GM12874 (cell line): Measurements from ENCODE around the gene MTCL1.

Experiments used
- TF ChIP-seq, protein P1 (sequence below): IDR thresholded peaks from 2 replicates; pipeline ENCODE4 v1.5.1; 2011; ENCODE audit warnings: low read depth, mild to moderate bottlenecking, control low read depth, low read length, moderate library complexity; ENCODE audit not compliant: insufficient read depth

The MTCL1 gene

DNA sequence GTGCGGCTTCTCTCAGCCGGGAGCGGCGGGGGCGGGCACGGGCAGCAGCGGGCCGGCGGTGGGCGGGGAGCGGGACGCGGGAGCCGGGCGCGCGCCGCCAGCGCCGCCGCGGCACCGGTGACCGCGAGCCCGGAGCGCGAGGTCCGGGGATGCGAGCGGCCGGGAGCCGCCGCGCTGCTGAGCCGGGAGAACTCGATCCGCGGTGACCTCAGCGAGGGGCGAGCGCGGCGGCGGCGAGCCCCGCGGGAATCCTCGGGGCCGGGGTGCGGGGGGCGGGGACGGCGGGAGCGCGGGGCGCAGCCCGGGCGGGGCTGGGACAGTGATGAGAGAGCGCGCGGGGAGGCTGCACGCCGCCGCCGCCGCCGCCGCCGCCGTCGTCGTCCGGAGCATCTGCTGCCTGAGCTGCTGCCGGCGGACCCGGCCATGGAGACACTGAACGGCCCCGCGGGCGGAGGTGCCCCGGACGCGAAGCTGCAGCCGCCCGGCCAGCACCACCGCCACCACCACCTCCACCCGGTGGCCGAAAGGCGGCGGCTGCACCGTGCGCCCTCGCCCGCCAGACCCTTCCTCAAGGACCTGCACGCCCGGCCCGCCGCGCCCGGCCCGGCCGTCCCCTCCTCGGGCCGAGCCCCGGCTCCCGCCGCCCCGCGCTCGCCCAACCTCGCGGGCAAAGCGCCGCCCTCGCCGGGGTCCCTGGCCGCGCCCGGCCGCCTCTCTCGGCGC is at the start of gene MTCL1:
Gene MTCL1, plus strand, starts transcription at position 319 of the 723 bp plus-strand sequence. Its CDS starts 105 bp downstream, at position 424.
- TF ChIP-seq, protein P1, sequence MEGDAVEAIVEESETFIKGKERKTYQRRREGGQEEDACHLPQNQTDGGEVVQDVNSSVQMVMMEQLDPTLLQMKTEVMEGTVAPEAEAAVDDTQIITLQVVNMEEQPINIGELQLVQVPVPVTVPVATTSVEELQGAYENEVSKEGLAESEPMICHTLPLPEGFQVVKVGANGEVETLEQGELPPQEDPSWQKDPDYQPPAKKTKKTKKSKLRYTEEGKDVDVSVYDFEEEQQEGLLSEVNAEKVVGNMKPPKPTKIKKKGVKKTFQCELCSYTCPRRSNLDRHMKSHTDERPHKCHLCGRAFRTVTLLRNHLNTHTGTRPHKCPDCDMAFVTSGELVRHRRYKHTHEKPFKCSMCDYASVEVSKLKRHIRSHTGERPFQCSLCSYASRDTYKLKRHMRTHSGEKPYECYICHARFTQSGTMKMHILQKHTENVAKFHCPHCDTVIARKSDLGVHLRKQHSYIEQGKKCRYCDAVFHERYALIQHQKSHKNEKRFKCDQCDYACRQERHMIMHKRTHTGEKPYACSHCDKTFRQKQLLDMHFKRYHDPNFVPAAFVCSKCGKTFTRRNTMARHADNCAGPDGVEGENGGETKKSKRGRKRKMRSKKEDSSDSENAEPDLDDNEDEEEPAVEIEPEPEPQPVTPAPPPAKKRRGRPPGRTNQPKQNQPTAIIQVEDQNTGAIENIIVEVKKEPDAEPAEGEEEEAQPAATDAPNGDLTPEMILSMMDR, result no peak

DNA sequence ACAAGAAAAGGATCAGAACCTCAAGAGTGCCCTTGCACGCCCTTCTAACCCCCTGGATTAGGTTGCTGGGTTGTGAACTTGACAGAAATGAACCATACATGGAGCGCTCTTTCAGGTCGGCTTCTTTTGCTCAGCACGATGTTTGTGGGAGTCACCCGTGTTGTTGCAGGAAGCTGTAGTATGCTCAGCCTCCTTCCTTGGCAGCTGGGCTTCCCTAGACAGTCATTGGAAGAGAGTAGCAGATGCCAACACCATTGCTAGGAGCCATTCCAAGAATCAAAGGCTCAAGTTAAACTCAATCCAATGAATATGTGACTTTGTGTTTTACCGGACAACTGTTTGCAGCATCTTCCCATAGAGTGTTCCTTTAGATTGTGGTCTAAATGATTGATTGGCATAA is 49.1 kb upstream of the MTCL1 start:
- TF ChIP-seq, protein P1, result no peak

DNA sequence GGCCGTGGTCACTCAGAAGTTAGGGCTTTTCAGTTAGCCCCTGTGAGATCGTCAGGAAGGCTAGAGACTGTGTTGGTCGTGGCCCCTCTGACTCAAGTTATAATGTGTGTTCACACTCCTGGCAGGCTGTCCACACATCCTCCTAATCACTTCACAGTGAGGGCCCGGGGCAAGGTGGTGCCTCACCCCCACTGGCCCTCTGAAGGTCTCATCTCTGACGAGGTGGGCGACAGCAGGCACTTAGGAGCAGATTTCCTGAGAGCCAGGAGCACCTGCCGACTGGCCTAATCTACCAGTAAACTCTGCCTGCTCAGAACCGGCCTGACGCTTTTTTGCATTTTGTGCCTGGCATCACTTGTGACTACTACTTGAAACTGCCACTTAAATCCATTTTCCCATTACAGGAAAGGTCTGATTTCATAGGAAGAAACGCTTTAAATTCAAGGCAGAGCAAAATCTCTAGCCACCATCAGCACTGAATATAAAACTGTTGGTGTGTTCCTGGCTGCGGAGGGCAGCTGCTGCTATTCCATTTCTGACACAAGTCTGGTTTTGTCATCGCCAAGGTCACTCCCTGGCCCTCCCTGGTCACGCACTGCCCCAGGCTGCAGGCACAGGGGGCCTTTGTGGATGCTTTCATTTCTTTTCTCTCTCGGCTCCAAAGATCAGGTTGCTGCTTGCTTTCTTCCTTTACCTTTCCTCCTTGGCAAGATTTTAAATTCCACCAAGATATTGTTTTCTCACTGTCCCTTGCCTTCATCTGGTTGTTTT is 48.1 kb upstream of the MTCL1 start:
- TF ChIP-seq, protein P1, result no peak

DNA sequence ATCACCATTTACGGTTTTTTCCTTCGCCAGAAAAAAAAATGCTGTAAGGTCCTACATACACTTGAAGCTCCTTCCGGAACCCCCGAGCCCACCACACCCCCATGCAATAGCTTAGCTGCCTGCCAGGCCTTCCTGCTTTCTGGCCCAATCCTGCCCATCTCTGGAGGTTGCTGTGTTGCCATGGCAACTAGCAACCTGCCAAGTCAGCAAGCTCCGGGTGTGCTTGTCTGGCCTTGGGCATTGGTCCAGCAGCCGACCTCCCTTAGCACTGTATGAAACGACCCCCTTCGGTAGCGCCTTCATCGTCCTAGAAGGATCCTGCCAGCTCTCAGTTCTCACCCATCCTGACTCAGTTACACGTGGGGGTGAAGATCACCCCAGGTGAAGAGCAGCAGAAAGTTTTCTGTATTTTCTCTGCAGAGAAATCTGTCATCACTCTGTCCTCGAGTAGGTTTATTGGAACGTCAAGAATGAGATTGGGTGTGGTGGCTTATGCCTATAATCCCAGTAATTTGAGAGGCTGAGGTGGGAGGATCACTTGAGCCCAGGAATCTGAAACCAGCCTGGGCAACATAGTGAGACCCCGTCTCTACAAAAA is 47.4 kb upstream of the MTCL1 start:
- TF ChIP-seq, protein P1, result no peak

DNA sequence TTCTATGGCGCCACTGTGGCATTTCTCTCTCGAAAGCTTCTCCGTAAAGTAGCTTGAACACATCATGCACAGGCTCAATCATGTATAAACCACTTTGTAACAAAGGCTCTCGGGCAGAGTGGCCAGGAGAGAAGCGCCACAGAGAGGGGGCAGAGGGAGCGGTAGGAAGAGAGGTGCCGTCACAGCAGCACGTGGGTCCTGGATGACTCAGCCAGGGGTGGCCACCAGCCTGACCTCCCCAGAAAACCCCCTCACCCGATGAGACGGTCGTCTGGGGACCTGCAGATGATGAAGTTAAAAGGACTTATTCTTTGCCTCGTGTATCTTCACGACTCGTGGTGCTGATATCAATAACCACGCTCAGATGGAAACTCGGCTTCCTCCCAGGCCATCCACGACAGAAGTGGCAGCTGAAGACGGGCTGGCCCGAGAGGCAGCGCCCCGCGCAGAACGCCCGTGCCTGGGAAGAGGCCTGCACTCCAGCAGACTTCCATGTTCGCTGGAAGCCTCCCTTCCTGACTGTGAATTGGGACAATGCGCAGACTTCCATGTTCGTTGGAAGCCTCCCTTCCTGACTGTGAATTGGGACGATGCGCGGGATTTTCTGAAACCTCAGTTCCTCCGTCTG is 46.4 kb upstream of the MTCL1 start:
- TF ChIP-seq, protein P1, result no peak

DNA sequence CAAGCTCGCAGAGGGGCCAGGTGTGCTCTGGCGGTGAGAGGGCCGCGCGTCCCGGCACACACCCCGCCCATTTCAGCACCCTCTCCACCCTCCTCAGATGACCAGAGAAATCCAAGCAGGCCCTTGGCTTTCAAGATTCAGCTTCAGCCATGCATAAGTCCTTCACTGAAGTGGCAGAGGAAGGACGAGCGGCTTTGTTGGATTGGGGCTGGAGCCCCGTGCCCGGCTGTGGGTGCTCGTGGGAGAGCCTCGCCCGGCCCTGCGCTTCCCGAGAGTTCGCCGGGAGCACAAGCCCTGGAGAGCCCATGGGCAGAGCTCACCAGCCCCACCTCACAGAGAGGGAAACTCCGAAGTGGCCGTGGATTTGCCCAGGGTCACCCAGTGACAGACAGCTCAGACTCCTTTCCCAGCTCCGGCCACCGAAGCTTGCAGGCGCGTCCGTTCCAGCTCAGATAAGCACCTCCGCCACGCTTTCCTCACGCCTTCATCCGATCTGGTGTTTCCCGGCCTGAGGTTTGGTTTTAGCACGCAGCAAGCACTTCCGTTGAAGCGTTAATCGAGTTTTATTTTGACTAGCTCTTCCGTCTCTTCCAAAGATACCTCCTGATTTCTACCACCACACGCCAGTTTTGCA is 45.6 kb upstream of the MTCL1 start:
- TF ChIP-seq, protein P1, result no peak

DNA sequence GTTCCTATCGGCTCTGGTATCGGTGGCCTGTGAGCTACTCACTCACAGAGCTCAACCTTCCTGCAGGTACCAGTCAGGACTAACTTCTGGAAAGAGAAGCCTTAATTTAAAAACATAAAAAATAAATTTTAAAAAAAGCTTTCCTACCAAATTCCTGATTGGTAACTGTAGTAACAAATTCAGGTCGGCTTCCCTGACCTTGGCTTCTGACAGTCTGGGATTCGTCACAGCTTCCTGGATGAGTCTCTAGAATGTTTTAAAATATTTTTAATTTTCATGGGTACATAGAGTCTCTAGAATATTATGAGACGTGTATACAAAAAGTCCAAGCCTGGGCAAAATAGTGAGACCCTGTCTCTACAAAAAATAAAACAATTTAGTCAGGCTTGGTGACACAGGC is 45.0 kb upstream of the MTCL1 start:
- TF ChIP-seq, protein P1, result no peak
